ENCODE results near the gene OR2A14. TPM values are rescaled to one million over a fixed set of nuclear protein-coding genes. Genes with fewer than 3 reads are reported as not detected.

The OR2A14 gene
- total RNA-seq, 6 experiments from 2014 or later: not detected

DNA sequence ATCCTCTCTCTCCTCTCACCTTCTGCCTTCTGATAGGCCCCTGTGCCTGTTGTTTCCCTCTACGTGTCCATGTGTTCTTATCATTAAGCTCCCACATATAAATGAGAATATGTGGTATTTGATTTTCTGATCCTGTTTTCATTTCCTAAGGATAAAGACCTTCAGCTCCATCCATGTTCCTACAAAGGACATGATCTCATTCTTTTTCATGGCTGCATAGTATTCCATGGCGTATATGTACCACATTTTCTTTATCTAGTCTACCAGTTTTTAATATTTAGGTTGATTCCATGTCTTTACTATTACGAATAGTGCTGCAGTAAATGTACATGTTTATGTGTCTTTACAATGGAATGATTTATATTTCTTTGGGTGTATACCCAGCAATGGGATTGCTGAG is 32.3 kb upstream of the OR2A14 start:
- TF ChIP-seq, protein P1, sequence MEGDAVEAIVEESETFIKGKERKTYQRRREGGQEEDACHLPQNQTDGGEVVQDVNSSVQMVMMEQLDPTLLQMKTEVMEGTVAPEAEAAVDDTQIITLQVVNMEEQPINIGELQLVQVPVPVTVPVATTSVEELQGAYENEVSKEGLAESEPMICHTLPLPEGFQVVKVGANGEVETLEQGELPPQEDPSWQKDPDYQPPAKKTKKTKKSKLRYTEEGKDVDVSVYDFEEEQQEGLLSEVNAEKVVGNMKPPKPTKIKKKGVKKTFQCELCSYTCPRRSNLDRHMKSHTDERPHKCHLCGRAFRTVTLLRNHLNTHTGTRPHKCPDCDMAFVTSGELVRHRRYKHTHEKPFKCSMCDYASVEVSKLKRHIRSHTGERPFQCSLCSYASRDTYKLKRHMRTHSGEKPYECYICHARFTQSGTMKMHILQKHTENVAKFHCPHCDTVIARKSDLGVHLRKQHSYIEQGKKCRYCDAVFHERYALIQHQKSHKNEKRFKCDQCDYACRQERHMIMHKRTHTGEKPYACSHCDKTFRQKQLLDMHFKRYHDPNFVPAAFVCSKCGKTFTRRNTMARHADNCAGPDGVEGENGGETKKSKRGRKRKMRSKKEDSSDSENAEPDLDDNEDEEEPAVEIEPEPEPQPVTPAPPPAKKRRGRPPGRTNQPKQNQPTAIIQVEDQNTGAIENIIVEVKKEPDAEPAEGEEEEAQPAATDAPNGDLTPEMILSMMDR (IDR thresholded peaks at IDR 0.05): no peak
- no peaks in the 10 kb centered on the region for H3K4me1 Mint-ChIP-seq (ENCODE audit: low read depth)
- DNase-seq: no peak
- no peak overlapping the region for H3K27ac Mint-ChIP-seq
- H3K36me3 Mint-ChIP-seq (ENCODE audit: low read depth): no peaks in the 10 kb centered on the region
- H3K27me3 Mint-ChIP-seq (ENCODE audit: insufficient read depth): no peaks in the 10 kb centered on the region
- no peak overlapping the region for H3K4me3 Mint-ChIP-seq
- peaks cover 14% of the 10 kb centered on the region; the same call in 1 of the 2 replicates for H3K9me3 Mint-ChIP-seq

DNA sequence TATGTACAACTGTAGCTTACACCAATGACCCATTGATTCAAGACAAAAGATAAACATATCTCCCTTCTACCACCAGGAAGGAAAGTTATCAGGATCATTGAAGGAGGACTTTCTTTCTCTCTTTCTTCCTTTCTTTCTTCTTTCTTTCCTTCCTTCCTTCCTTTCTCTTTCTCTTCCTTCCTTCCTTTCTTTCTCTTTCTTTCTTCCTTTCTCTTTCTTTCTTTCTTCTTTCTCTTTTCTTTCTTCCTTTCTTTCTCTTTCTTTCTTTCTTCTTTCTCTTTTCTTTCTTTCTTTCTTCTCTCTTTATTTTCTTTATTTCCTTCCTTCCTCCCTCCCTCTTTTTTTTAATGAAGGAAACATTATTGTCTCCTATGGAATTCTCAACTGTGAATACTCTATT is 24.2 kb upstream of the OR2A14 start:
- Mint-ChIP-seq H3K36me3 (ENCODE audit: low read depth) (no peaks in the 10 kb centered on the region), H3K27ac (no peak overlapping the region), H3K27me3 (ENCODE audit: insufficient read depth) (peaks cover 2% of the 10 kb centered on the region), H3K9me3 (peaks cover 7% of the 10 kb centered on the region; the same call in 1 of the 2 replicates), H3K4me1 (ENCODE audit: low read depth) (no peaks in the 10 kb centered on the region), H3K4me3 (no peak overlapping the region)
- TF ChIP-seq, protein P1 (IDR thresholded peaks at IDR 0.05): no peak
- no peak for DNase-seq

DNA sequence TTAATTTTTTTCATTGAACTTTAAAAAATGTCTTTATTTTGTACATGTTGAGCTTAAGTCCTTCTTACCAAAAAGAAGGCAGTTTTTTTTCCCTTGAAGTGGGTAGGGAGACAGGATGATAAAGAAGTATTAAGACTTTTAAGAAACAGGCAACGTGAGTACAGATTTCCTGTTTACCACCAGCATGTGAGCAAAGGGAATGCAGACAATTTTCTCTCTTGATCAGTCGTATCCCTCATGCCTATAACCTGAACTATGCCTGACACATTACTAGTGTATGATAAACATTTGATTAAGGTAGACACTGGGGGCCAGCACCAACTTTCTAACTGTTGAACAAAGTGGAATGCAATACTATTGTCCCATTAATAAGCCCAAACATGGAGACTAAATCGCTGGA is 22.4 kb upstream of the OR2A14 start:
- Mint-ChIP-seq H3K4me3 (no peak overlapping the region), H3K27me3 (ENCODE audit: insufficient read depth) (peaks cover 2% of the 10 kb centered on the region), H3K4me1 (ENCODE audit: low read depth) (no peaks in the 10 kb centered on the region), H3K36me3 (ENCODE audit: low read depth) (no peaks in the 10 kb centered on the region), H3K27ac (no peak overlapping the region), H3K9me3 (no peaks in the 10 kb centered on the region; the same call in 1 of the 2 replicates)
- DNase-seq: no peak
- TF ChIP-seq, protein P1 (IDR thresholded peaks at IDR 0.05): no peak

DNA sequence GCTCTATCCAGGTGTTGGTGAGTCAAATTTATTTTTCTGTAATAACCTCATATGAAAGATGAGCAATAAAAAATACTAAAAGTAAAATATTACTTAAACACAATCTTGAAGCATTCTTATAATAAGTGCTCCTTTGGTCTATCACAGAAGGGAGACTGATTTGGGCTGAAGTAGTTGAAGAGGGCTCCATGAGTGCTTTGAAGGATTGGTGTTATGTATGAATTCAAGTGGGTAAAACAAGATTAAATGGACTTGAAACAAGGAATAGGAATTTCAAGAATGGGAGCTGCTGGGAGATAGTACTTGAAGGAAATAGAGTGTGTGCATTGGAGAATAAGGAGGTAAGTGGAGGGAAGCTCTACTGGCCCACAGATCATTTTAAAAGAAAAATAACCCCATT is 20.9 kb upstream of the OR2A14 start:
- no peaks in the 10 kb centered on the region for H3K4me1 Mint-ChIP-seq (ENCODE audit: low read depth)
- no peaks in the 10 kb centered on the region; the same call in 1 of the 2 replicates for H3K9me3 Mint-ChIP-seq
- DNase-seq: no peak
- H3K36me3 Mint-ChIP-seq (ENCODE audit: low read depth): no peaks in the 10 kb centered on the region
- H3K4me3 Mint-ChIP-seq: no peak overlapping the region
- H3K27me3 Mint-ChIP-seq (ENCODE audit: insufficient read depth): peaks cover 2% of the 10 kb centered on the region
- no peak overlapping the region for H3K27ac Mint-ChIP-seq
- TF ChIP-seq, protein P1 (IDR thresholded peaks at IDR 0.05): no peak

DNA sequence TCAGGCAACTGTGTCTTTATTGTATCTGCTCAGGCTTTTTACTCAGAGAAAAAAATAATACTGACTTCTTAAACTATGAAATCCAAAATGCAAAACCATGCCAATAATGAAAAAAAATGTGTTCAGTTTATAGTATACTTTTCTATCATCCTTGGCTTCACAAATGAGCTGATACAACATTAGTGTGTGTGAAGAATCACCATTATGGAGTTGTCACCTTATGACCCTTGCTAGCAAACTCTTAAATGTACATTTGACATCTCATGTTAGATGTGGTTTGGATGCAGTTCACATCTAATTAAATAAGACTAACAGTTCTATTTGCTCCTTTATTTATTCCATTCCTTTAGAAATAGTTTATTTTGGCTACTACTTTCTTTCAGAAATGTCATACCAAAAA is 17.8 kb upstream of the OR2A14 start:
- Mint-ChIP-seq H3K4me3 (no peak overlapping the region), H3K9me3 (no peaks in the 10 kb centered on the region; the same call in 1 of the 2 replicates), H3K36me3 (ENCODE audit: low read depth) (no peaks in the 10 kb centered on the region), H3K4me1 (ENCODE audit: low read depth) (no peaks in the 10 kb centered on the region), H3K27me3 (ENCODE audit: insufficient read depth) (no peaks in the 10 kb centered on the region), H3K27ac (no peak overlapping the region)
- no peak for DNase-seq
- TF ChIP-seq, protein P1 (IDR thresholded peaks at IDR 0.05): no peak

DNA sequence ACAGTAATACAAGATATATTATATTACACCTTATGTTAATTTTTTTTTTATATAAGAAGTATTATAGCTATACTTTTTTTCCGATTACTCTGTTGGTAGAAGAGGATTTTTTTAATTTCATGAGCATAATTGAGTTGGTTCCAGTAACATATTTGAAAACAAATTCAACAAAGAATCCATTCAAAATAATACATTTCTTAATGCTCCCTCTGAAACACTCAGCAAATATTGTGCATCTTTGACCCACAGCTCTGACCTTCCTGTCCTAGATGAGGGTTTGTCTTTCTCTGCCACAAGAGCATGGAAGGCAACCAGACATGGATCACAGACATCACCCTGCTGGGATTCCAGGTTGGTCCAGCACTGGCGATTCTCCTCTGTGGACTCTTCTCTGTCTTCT is 13.7 kb upstream of the OR2A14 start, which contains the start of gene OR2A2:
Gene OR2A2 (plus strand): TSS at position 301 of the 400 bp plus-strand sequence. CDS start 0 bp downstream, at position 301.
- Mint-ChIP-seq H3K36me3 (ENCODE audit: low read depth) (no peaks in the 10 kb centered on the region), H3K27me3 (ENCODE audit: insufficient read depth) (no peaks in the 10 kb centered on the region; the same call in 1 of the 2 replicates), H3K4me1 (ENCODE audit: low read depth) (no peaks in the 10 kb centered on the region), H3K27ac (no peak within 1 kb of the TSS), H3K4me3 (no peak within 1 kb of the TSS), H3K9me3 (no peaks in the 10 kb centered on the region; the same call in 1 of the 2 replicates)
- TF ChIP-seq, protein P1 (IDR thresholded peaks at IDR 0.05): no peak
- no peak for DNase-seq
